H1 (cell line): Measurements from ENCODE around the gene SORCS3. TPM values are rescaled to one million over a fixed set of nuclear protein-coding genes. Genes with fewer than 3 reads are reported as not detected.

Experiments used
- GABPA ChIP-seq: IDR thresholded peaks from 2 replicates; pipeline ENCODE4 v1.6.1; 2011; ENCODE audit warnings: mild to moderate bottlenecking, low read length, moderate library complexity, borderline replicate concordance; ENCODE audit not compliant: insufficient read depth
- TCF12 ChIP-seq: IDR thresholded peaks from 2 replicates; pipeline ENCODE4 v1.6.1; 2011; ENCODE audit warnings: low read depth, mild to moderate bottlenecking, low read length
- YY1 ChIP-seq: IDR thresholded peaks from 2 replicates; pipeline ENCODE4 v1.6.1; 2011; ENCODE audit warnings: low read depth, mild to moderate bottlenecking, low read length
- polyA plus RNA-seq, 7 experiments: library from polyadenylated mRNA; depleted of rRNA in 3 of 7; stranded (reverse) in 5 of 7; unstranded in 2 of 7; fragments of >200 nt in 5 of 7; fragments of 200-250 nt in 2 of 7; gene quantifications; 1 replicate in 5 of 7; 2 replicates in 1 of 7; 4 replicates in 1 of 7; pipeline versions ENCODE4 v1.2.1 to v1.2.3, GENCODE V29; 2011 to 2013; ENCODE audit warnings: missing spikeins in 2 of 7, mixed read lengths in 2 of 7
- total RNA-seq: library from RNA; stranded (reverse); fragmentation: NEBNext Ultra II Directional; extraction: Animal tissue kit (Norgen Biotek cat#: 25700); gene quantifications from 2 replicates; pipeline ENCODE4 v1.2.1, GENCODE V29; 2021

SORCS3 gene
- total and polyA plus RNA-seq, 2 of the 8 experiments (the other 6 are each of a cell fraction or from before 2014, with no cell fraction given) = 0.26 to 0.88 TPM

DNA sequence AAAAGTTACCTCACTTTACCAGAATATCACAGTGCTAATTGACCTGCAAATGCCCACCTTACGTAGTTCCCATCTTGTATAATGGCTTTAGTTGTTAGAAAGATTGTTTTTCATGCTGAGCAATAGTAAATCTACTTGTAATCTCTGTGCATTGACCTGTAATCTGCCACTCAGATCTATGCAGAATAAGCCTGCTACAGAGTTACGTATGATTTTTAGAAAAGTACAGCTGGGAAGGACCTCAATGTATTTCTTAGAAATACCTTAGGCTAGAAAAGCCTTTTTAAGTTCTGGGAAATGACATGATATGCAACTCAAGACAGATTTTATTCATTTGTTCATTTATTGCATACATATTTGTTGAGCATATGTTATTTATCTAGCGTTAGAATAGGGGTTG, 530.9 kb downstream of the SORCS3 start (continued):
- no peak for TF ChIP-seq GABPA
- TF ChIP-seq YY1 = no peak
- TF ChIP-seq TCF12 = no peak
